Duodenal mucosa (tissue), 2 donors: ENCODE results near the gene MAK.
"Not testable (repeated sequence)": the region's sequence is repeated elsewhere in the genome, so short reads cannot be mapped to it uniquely, and the experiment has no call there.

ENCODE experiments used
- H3K27ac ChIP-seq: one replicate; pipeline ENCODE4 v1.7.0; 2013; ENCODE audit warnings: low read depth, low read length
- H3K27me3 ChIP-seq, 2 donors: one replicate each; pipeline ENCODE4 v1.7.0; 2013; ENCODE audit warnings: low read length in 2 of 2, control low read depth in 1 of 2; ENCODE audit not compliant: insufficient read depth in 2 of 2, control insufficient read depth in 1 of 2
- H3K36me3 ChIP-seq, 2 donors: one replicate each; pipeline ENCODE4 v1.7.0; 2013; ENCODE audit warnings: low read length in 2 of 2, control low read depth in 1 of 2; ENCODE audit not compliant: insufficient read depth in 2 of 2, control insufficient read depth in 1 of 2
- H3K4me1 ChIP-seq, 2 donors: one replicate each; pipeline ENCODE4 v1.7.0; 2013; ENCODE audit warnings: low read length in 2 of 2, control low read depth in 1 of 2; ENCODE audit not compliant: insufficient read depth in 2 of 2, control insufficient read depth in 1 of 2
- H3K4me3 ChIP-seq, 2 donors: one replicate each; pipeline ENCODE4 v1.7.0; 2013; ENCODE audit warnings: low read length in 2 of 2, low read depth in 1 of 2
- H3K9ac ChIP-seq, 2 donors: one replicate each; pipeline ENCODE4 v1.7.0; 2013; ENCODE audit warnings: low read length in 2 of 2, low read depth in 1 of 2
- H3K9me3 ChIP-seq, 2 donors: one replicate each; pipeline ENCODE4 v1.7.0; 2013; ENCODE audit warnings: low read length in 2 of 2, control low read depth in 1 of 2; ENCODE audit not compliant: control insufficient read depth in 1 of 2

The MAK gene

DNA sequence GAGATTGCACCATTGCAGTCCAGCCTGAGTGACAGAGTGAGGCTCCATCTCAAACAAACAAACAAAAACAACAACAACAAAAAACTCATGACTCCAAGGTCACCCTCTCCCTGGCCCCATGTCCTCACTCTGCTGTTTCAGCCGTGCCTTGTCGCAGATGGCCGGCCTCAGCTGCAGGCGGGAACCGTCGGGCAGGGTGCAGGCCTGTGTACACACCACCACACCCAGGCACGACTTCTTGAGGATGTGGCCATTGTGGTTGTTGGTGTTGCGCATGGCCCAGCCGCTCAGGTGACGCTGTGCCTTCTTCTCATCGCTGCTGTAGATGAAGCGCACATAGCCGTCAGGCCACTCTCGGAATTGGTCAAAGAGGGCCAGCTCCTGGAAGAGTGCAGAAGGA, 38.7 kb upstream of the MAK start:
- no peaks in the 10 kb centered on the region for H3K9me3 ChIP-seq
- no peak overlapping the region for H3K4me3 ChIP-seq
- peaks cover 13 to 27% of the 10 kb centered on the region in 2 donors for H3K27me3 ChIP-seq
- H3K4me1 ChIP-seq: no peaks in the 10 kb centered on the region
- no peaks in the 10 kb centered on the region for H3K36me3 ChIP-seq
- no peak overlapping the region for H3K27ac ChIP-seq
- no peak overlapping the region for H3K9ac ChIP-seq

DNA sequence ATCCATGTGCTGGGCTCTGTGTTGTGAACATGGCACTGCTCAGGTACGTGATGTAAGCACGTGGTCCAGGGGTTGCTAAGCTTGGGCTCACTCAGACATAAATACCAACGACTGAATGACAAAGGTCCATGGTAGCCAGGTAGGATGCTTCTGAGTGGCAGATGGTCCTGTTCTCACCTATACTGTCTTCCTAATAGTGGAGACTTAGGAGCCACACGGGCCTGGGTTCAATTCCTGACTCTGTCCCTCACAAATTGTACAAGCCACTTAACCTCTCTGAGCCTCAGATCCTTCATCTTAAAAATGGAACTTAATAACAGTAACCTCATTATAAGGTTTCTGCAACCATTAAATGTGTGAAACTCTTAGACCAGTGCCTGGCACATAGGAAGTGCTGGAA, 36.7 kb upstream of the MAK start:
- Histone ChIP-seq H3K36me3 (no peaks in the 10 kb centered on the region), H3K9me3 (no peaks in the 10 kb centered on the region), H3K4me3 (no peak overlapping the region), H3K4me1 (no peaks in the 10 kb centered on the region), H3K9ac (no peak overlapping the region), H3K27ac (no peak overlapping the region), H3K27me3 (peaks cover 7 to 11% of the 10 kb centered on the region in 2 donors)

DNA sequence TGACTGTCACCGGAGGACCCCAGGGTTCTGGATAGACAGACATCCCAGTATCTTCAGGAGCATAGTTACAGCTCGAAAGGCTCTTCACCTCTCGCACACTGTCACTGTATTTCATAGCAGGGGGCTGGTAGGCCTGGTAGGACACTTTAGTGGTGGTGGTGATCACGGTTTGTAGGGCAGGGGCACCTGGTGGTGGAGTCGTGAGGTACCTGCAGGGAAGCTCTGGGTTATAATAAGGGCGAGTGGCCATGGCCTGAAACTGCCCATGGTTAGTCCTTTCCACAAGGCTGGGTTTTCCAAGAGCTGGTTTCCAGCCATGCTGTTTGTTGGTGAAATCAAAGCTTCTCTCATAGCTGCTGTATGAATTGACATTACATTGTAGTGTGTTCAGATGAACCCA, 35.9 kb upstream of the MAK start:
- Histone ChIP-seq H3K9me3 (no peaks in the 10 kb centered on the region), H3K36me3 (no peaks in the 10 kb centered on the region), H3K4me3 (no peak overlapping the region), H3K27me3 (peaks cover 0 to 5% of the 10 kb centered on the region in 2 donors), H3K4me1 (no peaks in the 10 kb centered on the region), H3K9ac (no peak overlapping the region), H3K27ac (no peak overlapping the region)

DNA sequence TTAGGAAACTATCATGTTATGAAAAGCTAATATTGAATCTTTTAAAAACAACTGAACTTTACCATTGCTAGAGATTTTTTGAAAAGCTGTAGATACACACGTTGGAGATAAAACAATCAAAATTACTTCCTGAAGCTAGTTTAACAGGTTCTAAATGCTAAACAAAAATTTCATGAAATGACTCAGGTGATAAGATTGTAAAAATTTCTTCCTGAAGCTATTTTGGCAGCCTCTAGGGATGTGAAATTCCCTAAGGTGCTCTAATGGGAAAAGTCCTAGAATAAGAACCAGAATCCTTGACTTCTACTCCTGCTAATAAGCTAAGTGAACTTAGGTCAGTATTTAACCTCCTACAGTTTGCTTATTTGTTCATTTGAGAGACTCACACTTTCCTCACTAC, 35.0 kb upstream of the MAK start:
- Histone ChIP-seq H3K27me3 (peaks cover 0 to 4% of the 10 kb centered on the region in 2 donors), H3K4me1 (no peaks in the 10 kb centered on the region), H3K9ac (no peak overlapping the region), H3K4me3 (no peak overlapping the region), H3K27ac (no peak overlapping the region), H3K9me3 (no peaks in the 10 kb centered on the region), H3K36me3 (no peaks in the 10 kb centered on the region)

DNA sequence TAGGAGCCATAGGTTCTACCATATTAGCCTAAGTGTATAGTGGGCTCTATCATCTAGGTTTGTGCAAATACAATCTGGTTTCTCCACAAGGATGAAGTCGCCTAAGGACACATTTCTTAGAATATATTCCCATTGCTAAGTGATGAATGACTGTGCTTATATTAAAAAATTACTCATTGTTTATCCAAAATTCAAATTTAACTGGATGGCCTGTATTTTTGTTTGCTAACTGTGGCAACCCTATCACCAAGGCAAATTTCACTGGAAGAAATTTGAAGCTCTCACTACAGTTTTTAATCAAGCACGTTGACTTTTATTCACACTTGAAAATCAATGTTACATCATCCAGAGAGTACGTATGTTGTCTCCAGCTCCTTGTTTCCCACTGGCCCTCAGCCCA, 29.6 kb upstream of the MAK start:
- Histone ChIP-seq H3K36me3 (no peaks in the 10 kb centered on the region), H3K27ac (no peak overlapping the region), H3K4me1 (no peaks in the 10 kb centered on the region), H3K9ac (no peak overlapping the region), H3K9me3 (no peaks in the 10 kb centered on the region), H3K27me3 (no peaks in the 10 kb centered on the region), H3K4me3 (no peak overlapping the region)

DNA sequence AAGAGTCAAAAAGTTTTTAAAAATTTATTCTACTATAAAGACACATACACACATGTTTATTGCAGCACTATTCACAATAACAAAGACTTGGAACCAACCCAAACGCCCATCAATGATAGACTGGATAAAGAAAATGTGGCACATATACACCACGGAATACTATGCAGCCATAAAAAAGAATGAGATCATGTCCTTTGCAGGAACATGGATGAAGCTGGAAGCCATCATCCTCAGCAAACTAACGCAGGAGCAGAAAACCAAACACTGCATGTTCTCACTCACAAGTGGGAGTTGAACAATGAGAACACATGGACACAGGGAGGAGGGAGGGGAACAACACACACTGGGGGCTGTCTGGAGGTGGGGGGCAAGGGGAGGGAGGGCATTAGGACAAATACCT, 28.4 kb upstream of the MAK start:
- H3K9ac ChIP-seq, H3K9me3 ChIP-seq, H3K27me3 ChIP-seq, H3K4me1 ChIP-seq, H3K36me3 ChIP-seq, H3K27ac ChIP-seq, H3K4me3 ChIP-seq: not testable (repeated sequence)

DNA sequence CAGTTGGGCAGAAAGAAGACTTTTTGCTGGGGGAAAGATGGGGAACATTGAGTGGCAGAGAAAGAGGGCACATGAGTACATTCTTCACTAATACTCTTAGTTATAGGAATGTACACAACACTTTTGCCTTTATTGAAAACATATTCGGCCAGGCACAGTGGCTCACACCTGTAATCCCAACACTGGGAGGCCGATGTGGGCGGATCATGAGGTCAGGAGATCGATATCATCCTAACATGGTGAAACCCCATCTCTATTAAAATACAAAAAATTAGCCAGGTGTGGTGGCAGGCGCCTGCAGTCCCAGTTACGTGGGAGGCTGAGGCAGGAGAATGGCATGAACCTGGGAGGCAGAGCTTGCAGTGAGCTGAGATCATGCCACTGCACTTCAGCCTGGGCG, 24.7 kb upstream of the MAK start:
- H3K9ac ChIP-seq, H3K27ac ChIP-seq, H3K9me3 ChIP-seq, H3K4me1 ChIP-seq, H3K36me3 ChIP-seq, H3K27me3 ChIP-seq, H3K4me3 ChIP-seq: not testable (repeated sequence)

DNA sequence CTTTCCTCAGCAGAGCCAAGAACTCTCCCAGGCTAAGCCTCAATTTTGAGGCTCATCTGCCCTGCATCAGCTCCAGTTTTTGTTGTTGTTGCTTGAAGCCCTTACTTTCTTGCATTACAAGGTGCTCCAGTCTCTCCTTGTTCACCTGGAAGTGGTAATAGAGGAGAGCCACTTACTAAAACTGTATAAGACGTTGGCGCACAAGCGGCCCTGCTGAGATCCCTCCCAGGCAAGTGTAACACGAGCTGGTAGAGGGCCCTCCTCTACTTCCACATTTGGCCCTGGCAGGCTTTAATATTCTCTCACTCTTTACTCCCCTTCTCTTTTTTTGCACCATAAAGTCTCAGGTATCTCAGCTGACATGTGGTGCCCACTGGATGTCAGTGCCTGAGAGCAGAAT, 24.0 kb upstream of the MAK start:
- H3K9me3 ChIP-seq: no peaks in the 10 kb centered on the region
- H3K27ac ChIP-seq: no peak overlapping the region
- H3K9ac ChIP-seq: no peak overlapping the region
- no peaks in the 10 kb centered on the region for H3K36me3 ChIP-seq
- no peaks in the 10 kb centered on the region for H3K4me1 ChIP-seq
- no peaks in the 10 kb centered on the region for H3K27me3 ChIP-seq
- H3K4me3 ChIP-seq: no peak overlapping the region

DNA sequence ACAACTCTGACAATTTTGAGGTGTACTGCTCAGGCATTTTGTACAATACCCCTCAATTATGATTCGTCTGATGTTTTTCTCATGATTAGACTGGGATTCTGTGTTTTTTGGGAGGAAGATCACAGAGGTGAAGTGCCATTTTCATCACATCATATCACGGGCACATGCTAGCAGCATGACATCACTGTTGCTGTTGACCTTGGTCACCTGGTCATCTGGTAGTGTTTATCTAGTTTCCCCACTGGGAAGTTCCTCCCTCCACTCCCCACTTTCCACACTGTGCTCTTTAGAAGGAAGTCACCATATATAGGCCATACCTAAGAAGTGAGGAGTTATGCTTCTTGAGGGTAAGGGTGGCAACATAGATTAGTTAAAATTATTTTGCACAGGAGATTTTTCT, 22.7 kb upstream of the MAK start:
- H3K27me3 ChIP-seq: no peaks in the 10 kb centered on the region
- H3K4me3 ChIP-seq: no peak overlapping the region
- no peaks in the 10 kb centered on the region for H3K4me1 ChIP-seq
- no peak overlapping the region for H3K27ac ChIP-seq
- H3K9ac ChIP-seq: no peak overlapping the region
- H3K36me3 ChIP-seq: no peaks in the 10 kb centered on the region
- no peaks in the 10 kb centered on the region for H3K9me3 ChIP-seq

DNA sequence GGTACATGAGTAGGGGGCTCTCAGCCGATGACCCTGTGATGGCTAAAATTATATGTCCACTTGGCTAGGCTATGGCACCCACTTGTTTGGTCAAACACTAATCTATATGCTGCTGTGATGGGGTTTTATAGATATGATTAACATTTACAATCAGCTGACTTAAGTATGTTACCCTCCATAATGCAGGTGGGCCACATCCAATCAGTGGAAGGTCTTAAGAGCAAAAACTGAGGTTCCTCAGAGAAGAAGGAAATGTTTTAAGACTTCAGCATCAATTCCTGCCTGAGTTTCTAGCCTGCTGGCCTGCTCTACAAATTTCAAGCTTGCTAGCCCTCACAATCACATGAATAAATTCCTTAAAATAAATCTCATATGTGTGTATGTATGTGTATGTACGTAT, 18.9 kb upstream of the MAK start:
- no peak overlapping the region for H3K9ac ChIP-seq
- H3K27ac ChIP-seq: no peak overlapping the region
- no peaks in the 10 kb centered on the region for H3K9me3 ChIP-seq
- H3K4me1 ChIP-seq: no peaks in the 10 kb centered on the region
- no peaks in the 10 kb centered on the region for H3K27me3 ChIP-seq
- H3K4me3 ChIP-seq: no peak overlapping the region
- H3K36me3 ChIP-seq: no peaks in the 10 kb centered on the region

DNA sequence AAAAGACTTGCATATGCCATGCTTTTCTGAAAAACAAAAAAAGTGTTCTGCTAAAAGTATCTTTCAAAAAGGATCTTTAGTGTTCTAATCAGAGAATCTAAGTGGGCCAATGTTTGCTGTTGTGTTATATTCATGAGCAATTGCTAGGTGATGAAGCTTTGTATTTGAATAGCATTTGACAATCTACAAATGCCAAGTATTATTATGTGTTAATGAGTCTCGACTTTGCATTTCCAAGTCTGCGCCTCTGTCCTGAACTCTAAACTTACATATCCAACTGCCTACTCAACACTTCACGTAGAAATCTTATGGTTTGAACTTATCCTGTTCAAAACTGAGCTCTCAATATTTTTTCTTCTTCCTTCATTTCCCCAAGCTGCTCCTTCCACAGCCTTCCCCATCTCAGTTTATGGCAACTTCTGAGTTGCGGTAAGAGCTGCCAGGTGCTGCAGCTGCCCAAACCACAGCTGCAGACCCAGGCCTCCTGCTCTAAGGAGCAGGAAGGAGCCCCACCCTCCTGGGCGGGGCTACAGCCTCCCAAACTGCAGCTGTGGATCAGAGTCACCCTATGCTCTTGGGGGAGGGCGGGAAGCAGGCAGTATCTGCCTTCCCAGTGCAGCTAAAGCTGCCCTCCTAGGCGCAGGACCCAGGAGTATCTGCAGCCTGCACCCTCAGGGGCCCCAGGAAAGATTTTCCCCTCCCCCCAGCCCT, 16.7 kb upstream of the MAK start:
- H3K27me3 ChIP-seq: no peaks in the 10 kb centered on the region
- no peak overlapping the region for H3K9ac ChIP-seq
- H3K27ac ChIP-seq: no peak overlapping the region
- H3K4me3 ChIP-seq: no peak overlapping the region
- no peaks in the 10 kb centered on the region for H3K36me3 ChIP-seq
- H3K9me3 ChIP-seq: no peaks in the 10 kb centered on the region
- no peaks in the 10 kb centered on the region for H3K4me1 ChIP-seq
